Neural cell (in vitro differentiated cells): ENCODE results near the gene EVPL. TPM values are rescaled to one million over a fixed set of nuclear protein-coding genes. Genes with fewer than 3 reads are reported as not detected.

ENCODE experiments used
- H2AFZ ChIP-seq: fragments of 200-600, 300-800 bp; sonication (generic), shearing (Covaris generic); 2 replicates; pipeline ENCODE4 v1.6.0; 2014; ENCODE audit warnings: low read depth, mild to moderate bottlenecking, antibody characterized with exemption, low read length, moderate library complexity
- H3F3A ChIP-seq: fragments of 200-600 bp; shearing (Covaris generic); 2 replicates; pipeline ENCODE4 v1.6.1; 2016; ENCODE audit warnings: mild to moderate bottlenecking, moderate library complexity, mixed read lengths, antibody characterized with exemption, low read length; ENCODE audit not compliant: insufficient read depth, poor library complexity, severe bottlenecking
- H3K27ac ChIP-seq: fragments of 200-600, 300-800 bp; sonication (generic), shearing (Covaris generic); 2 replicates; pipeline ENCODE4 v1.5.1; 2014; ENCODE audit warnings: mild to moderate bottlenecking, low read length, moderate library complexity
- H3K27me3 ChIP-seq: fragments of 300-800, 200-600 bp; sonication (generic), shearing (Covaris generic); 2 replicates; pipeline ENCODE4 v1.6.0; 2014; ENCODE audit warnings: mild to moderate bottlenecking, low read depth, low read length, moderate library complexity; ENCODE audit not compliant: insufficient read depth
- H3K36me3 ChIP-seq: fragments of 300-800, 200-600 bp; sonication (generic), shearing (Covaris generic); 2 replicates; pipeline ENCODE4 v1.5.1; 2014; ENCODE audit warnings: mild to moderate bottlenecking, antibody characterized with exemption, low read length, moderate library complexity; ENCODE audit not compliant: insufficient read depth
- H3K4me2 ChIP-seq: fragments of 300-800, 200-600 bp; sonication (generic), shearing (Covaris generic); 2 replicates; pipeline ENCODE4 v1.6.0; 2014; ENCODE audit warnings: mild to moderate bottlenecking, low read length
- H3K4me3 ChIP-seq: fragments of 300-800, 200-600 bp; sonication (generic), shearing (Covaris generic); 2 replicates; pipeline ENCODE4 v1.5.1; 2014; ENCODE audit warnings: mild to moderate bottlenecking, low read length, moderate library complexity
- H3K79me2 ChIP-seq: fragments of 200-600 bp; shearing (Covaris generic); replicated peaks from 2 replicates; pipeline ENCODE4 v1.6.0; 2014; ENCODE audit warnings: mild to moderate bottlenecking, low read length, moderate library complexity; ENCODE audit not compliant: insufficient read depth
- H3K9ac ChIP-seq: fragments of 300-800, 200-600 bp; sonication (generic), shearing (Covaris generic); 2 replicates; pipeline ENCODE4 v1.6.1; 2016; ENCODE audit warnings: mild to moderate bottlenecking, low read length, mixed read lengths
- H3K9me2 ChIP-seq: fragments of 200-600 bp; shearing (Covaris generic); 2 replicates; pipeline ENCODE4 v1.6.1; 2016; ENCODE audit warnings: mild to moderate bottlenecking, low read length, mixed read lengths; ENCODE audit not compliant: insufficient read depth
- H3K9me3 ChIP-seq: fragments of 200-600, 300-800 bp; sonication (generic), shearing (Covaris generic); 2 replicates; pipeline ENCODE4 v1.6.1; 2016; ENCODE audit warnings: mild to moderate bottlenecking, mixed run types, low read length, moderate library complexity, mixed read lengths
- H4K20me1 ChIP-seq: fragments of 200-600 bp; shearing (Covaris generic); 2 replicates; pipeline ENCODE4 v1.6.1; 2016; ENCODE audit warnings: mild to moderate bottlenecking, mixed run types; ENCODE audit not compliant: insufficient read depth
- EP300 ChIP-seq: fragments of 450-650 bp; conservative IDR thresholded peaks from 2 replicates; pipeline ENCODE4 v1.6.1; 2014; ENCODE audit warnings: antibody characterized with exemption, mild to moderate bottlenecking, moderate library complexity; ENCODE audit not compliant: poor library complexity, severe bottlenecking
- EZH2 ChIP-seq: fragments of 200-600, 300-800 bp; shearing (Covaris generic), sonication (generic); IDR thresholded peaks from 2 replicates; pipeline ENCODE4 v1.6.1; 2014; ENCODE audit warnings: antibody characterized with exemption, low read length, borderline replicate concordance, mild to moderate bottlenecking; ENCODE audit not compliant: insufficient read depth, poor library complexity, severe bottlenecking
- MXI1 ChIP-seq: fragments of 450-650 bp; conservative IDR thresholded peaks from 2 replicates; pipeline ENCODE4 v1.6.1; 2014; ENCODE audit warnings: antibody characterized with exemption, mild to moderate bottlenecking; ENCODE audit not compliant: poor library complexity, severe bottlenecking
- POLR2AphosphoS5 ChIP-seq: IDR thresholded peaks from 2 replicates; pipeline ENCODE4 v1.6.1; 2012
- RAD21 ChIP-seq: fragments of 450-650 bp; conservative IDR thresholded peaks from 2 replicates; pipeline ENCODE4 v1.6.1; 2014; ENCODE audit warnings: antibody characterized with exemption, mild to moderate bottlenecking, moderate library complexity
- SMC3 ChIP-seq: fragments of 450-650 bp; conservative IDR thresholded peaks from 2 replicates; pipeline ENCODE4 v1.6.1; 2014; ENCODE audit warnings: antibody characterized with exemption, mild to moderate bottlenecking, moderate library complexity; ENCODE audit not compliant: poor library complexity
- TAF1 ChIP-seq: IDR thresholded peaks from 2 replicates; pipeline ENCODE4 v1.6.1; 2012; ENCODE audit warnings: low read depth
- polyA plus RNA-seq: library from polyadenylated mRNA; depleted of rRNA; stranded (reverse); fragments of >200 nt; gene quantifications from 2 replicates; pipeline ENCODE4 v1.2.3, GENCODE V29; 2014
- TF ChIP-seq, protein P1 (sequence below): fragments of 450-650 bp; IDR thresholded peaks from 2 replicates; pipeline ENCODE4 v1.5.1; 2014; ENCODE audit warnings: antibody characterized with exemption, mild to moderate bottlenecking, moderate library complexity; ENCODE audit not compliant: poor library complexity, severe bottlenecking
- TF ChIP-seq, protein P2 (sequence below): IDR thresholded peaks from 2 replicates; pipeline ENCODE4 v1.6.1; 2012; ENCODE audit warnings: borderline replicate concordance

Gene EVPL
- polyA plus RNA-seq, 1 donor from 2014 or later, result not detected

DNA sequence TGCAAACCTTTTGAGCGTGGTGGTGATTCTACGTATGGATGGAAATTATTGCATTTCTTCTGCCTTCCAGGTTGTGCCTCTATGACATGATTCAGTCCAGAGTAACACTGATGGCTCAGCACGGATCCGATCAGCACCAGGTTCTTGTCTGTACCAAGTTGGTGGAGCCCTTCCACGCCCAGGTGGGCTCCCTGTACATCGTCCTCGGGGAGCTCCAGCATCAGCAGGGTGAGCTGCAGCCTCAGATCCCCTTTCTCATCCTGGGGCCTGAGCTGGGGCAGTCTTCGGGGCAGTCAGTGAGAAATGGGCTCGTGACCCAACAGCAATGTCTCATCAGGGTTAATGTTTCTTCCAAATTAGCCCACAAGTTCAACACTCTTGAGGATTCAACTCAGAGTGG lies 35.7 kb downstream of the EVPL start:
- no peaks in the 10 kb centered on the region for H4K20me1 ChIP-seq
- no peak overlapping the region for H3K4me3 ChIP-seq
- H2AFZ ChIP-seq, result no peak overlapping the region
- no peaks in the 10 kb centered on the region for H3F3A ChIP-seq
- H3K4me2 ChIP-seq, result no peak overlapping the region
- H3K36me3 ChIP-seq, result no peaks in the 10 kb centered on the region
- H3K27ac ChIP-seq, result no peak overlapping the region
- no peaks in the 10 kb centered on the region for H3K27me3 ChIP-seq
- TF ChIP-seq POLR2AphosphoS5 (no peak), SMC3 (no peak), RAD21 (no peak), EP300 (no peak), TAF1 (no peak), MXI1 (no peak), EZH2 (no peak)
- TF ChIP-seq, protein P1, sequence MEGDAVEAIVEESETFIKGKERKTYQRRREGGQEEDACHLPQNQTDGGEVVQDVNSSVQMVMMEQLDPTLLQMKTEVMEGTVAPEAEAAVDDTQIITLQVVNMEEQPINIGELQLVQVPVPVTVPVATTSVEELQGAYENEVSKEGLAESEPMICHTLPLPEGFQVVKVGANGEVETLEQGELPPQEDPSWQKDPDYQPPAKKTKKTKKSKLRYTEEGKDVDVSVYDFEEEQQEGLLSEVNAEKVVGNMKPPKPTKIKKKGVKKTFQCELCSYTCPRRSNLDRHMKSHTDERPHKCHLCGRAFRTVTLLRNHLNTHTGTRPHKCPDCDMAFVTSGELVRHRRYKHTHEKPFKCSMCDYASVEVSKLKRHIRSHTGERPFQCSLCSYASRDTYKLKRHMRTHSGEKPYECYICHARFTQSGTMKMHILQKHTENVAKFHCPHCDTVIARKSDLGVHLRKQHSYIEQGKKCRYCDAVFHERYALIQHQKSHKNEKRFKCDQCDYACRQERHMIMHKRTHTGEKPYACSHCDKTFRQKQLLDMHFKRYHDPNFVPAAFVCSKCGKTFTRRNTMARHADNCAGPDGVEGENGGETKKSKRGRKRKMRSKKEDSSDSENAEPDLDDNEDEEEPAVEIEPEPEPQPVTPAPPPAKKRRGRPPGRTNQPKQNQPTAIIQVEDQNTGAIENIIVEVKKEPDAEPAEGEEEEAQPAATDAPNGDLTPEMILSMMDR, result no peak
- TF ChIP-seq, protein P2, sequence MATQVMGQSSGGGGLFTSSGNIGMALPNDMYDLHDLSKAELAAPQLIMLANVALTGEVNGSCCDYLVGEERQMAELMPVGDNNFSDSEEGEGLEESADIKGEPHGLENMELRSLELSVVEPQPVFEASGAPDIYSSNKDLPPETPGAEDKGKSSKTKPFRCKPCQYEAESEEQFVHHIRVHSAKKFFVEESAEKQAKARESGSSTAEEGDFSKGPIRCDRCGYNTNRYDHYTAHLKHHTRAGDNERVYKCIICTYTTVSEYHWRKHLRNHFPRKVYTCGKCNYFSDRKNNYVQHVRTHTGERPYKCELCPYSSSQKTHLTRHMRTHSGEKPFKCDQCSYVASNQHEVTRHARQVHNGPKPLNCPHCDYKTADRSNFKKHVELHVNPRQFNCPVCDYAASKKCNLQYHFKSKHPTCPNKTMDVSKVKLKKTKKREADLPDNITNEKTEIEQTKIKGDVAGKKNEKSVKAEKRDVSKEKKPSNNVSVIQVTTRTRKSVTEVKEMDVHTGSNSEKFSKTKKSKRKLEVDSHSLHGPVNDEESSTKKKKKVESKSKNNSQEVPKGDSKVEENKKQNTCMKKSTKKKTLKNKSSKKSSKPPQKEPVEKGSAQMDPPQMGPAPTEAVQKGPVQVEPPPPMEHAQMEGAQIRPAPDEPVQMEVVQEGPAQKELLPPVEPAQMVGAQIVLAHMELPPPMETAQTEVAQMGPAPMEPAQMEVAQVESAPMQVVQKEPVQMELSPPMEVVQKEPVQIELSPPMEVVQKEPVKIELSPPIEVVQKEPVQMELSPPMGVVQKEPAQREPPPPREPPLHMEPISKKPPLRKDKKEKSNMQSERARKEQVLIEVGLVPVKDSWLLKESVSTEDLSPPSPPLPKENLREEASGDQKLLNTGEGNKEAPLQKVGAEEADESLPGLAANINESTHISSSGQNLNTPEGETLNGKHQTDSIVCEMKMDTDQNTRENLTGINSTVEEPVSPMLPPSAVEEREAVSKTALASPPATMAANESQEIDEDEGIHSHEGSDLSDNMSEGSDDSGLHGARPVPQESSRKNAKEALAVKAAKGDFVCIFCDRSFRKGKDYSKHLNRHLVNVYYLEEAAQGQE, result no peak
- H3K9me3 ChIP-seq, result no peaks in the 10 kb centered on the region
- no peaks in the 10 kb centered on the region for H3K79me2 ChIP-seq
- H3K9me2 ChIP-seq, result no peaks in the 10 kb centered on the region
- H3K9ac ChIP-seq, result no peak overlapping the region

DNA sequence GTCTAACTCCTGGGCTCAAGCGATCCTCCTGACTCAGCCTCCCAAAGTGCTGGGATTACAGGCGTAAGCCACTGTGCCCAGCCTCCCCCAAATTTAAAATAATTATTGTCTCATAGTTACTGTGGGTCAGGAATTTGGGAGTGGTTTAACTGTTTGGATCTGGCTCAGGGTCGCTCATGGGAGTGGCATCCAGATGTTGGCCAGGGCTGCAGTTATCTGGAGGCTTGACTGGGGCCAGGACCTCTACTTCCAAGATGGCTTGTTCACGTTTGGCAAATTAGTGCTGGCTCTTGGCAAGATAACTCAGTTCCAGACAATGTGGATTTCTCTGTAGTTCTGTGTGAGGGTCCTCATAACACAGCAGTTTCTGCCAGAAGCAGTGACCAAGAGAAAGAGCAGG lies 40.1 kb downstream of the EVPL start:
- TF ChIP-seq POLR2AphosphoS5 (no peak), MXI1 (no peak), TAF1 (no peak)
- TF ChIP-seq, protein P2, result no peak
- no peaks in the 10 kb centered on the region for H3K36me3 ChIP-seq
- H3K9me3 ChIP-seq, result no peaks in the 10 kb centered on the region
- H4K20me1 ChIP-seq, result no peaks in the 10 kb centered on the region
- no peaks in the 10 kb centered on the region for H3K79me2 ChIP-seq
- no peaks in the 10 kb centered on the region for H3K27me3 ChIP-seq
- H2AFZ ChIP-seq, result no peak overlapping the region
- H3K27ac ChIP-seq, result no peak overlapping the region
- no peak overlapping the region for H3K4me3 ChIP-seq
- H3K9ac ChIP-seq, result no peak overlapping the region
- H3K9me2 ChIP-seq, result no peaks in the 10 kb centered on the region
- no peaks in the 10 kb centered on the region for H3F3A ChIP-seq
- H3K4me2 ChIP-seq, result no peak overlapping the region
